AG09319 (cell line): ENCODE data around the gene TBC1D10B.

ENCODE experiments used
- DNase-seq: peaks from one replicate; pipeline ENCODE4 v3.0.0-alpha.2; 2010; ENCODE audit warnings: low read depth; ENCODE audit errors: extremely low read depth
- TF ChIP-seq, protein P1 (sequence below): IDR thresholded peaks from 2 replicates; pipeline ENCODE4 v1.5.1; 2011; ENCODE audit warnings: low read depth, mild to moderate bottlenecking, inconsistent platforms, low read length, moderate library complexity

TBC1D10B gene

GRCh38 chr16:30368792-30369090 lies 1.6 kb downstream of the TBC1D10B start:
- TF ChIP-seq, protein P1, sequence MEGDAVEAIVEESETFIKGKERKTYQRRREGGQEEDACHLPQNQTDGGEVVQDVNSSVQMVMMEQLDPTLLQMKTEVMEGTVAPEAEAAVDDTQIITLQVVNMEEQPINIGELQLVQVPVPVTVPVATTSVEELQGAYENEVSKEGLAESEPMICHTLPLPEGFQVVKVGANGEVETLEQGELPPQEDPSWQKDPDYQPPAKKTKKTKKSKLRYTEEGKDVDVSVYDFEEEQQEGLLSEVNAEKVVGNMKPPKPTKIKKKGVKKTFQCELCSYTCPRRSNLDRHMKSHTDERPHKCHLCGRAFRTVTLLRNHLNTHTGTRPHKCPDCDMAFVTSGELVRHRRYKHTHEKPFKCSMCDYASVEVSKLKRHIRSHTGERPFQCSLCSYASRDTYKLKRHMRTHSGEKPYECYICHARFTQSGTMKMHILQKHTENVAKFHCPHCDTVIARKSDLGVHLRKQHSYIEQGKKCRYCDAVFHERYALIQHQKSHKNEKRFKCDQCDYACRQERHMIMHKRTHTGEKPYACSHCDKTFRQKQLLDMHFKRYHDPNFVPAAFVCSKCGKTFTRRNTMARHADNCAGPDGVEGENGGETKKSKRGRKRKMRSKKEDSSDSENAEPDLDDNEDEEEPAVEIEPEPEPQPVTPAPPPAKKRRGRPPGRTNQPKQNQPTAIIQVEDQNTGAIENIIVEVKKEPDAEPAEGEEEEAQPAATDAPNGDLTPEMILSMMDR: no peak
- DNase-seq: no peak

DNA sequence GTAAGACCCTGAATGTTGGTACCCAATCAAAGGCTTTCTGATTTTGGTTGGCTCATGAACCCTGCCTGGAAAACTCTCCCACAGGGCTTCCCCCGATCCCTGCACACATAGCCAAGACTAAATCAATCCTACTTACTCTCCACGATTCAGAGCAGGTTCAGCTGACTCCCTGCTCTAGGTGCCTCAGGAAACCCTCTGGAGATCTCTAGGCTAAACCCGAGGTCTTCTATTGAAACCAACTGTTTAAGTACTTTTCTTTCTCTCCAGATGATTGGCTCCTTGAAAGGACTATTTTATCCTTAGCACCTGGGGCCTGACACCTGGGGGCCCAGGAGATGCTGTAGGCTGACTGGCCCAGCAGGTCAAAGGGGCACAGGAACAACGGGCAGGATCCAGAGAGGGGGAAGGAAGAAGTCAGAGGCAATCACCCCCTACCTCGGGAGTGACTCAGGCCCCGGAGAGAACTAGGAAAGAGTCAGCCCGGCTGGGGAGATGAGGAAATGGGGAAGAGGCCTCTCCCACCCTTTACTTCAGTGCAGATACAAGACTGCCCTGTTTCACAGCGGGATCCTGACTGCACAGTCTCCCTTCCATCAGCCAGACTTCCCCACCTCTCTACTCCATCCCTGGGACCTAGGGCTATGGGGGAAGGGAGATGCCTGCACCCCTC lies 2.0 kb downstream of the TBC1D10B start:
- TF ChIP-seq, protein P1: no peak
- DNase-seq: no peak

DNA sequence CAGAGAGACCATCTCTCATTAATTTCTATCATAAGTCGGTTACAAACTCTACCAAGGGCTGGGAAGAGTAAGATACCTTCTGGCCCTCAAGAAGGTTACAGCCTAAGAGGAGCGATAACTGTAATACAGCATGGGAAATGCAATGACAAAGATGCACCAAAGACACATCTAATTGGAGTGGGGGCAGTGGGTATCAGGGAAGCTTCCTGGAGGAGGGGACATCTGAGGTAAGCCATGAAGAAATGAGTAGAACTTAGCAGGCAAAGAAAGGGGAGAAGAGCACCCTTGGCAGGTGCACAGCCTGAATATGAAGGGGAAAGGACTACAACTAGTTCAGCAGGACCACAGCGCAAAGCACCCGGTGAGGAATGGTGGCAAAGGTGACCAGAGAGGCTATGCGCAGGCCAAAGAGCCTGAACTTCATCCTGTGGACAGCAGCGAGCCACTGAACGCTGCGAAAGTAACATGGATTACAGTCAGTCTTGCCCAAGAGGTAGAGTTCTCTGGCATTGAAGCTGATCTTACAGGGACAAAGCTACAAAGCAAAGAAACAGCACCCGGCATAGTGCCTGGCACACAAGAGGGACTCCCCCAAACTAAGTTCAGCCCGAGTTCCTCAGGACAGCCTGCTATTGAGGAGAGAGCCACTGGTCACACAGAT lies 2.8 kb downstream of the TBC1D10B start:
- DNase-seq: no peak
- TF ChIP-seq, protein P1: no peak

GRCh38 chr16:30366511-30366910 lies 3.8 kb downstream of the TBC1D10B start:
- TF ChIP-seq, protein P1: no peak
- DNase-seq: no peak

- TF ChIP-seq, protein P1: no peak
- DNase-seq: no peak
Observed at GRCh38 chr16:30365200-30365599, 5.1 kb downstream of the TBC1D10B start.

- DNase-seq: no peak
- TF ChIP-seq, protein P1: no peak
Observed at GRCh38 chr16:30361180-30361579, 9.1 kb downstream of the TBC1D10B start.

- no peak for DNase-seq
- TF ChIP-seq, protein P1: no peak
Observed at GRCh38 chr16:30359871-30360170, 10.5 kb downstream of the TBC1D10B start.
